HG03521 (cell line): ENCODE measurements around the gene RBM44.
"Not testable (repeated sequence)": the region's sequence is repeated elsewhere in the genome, so short reads cannot be mapped to it uniquely, and the experiment has no call there.

Experiments used
- ATAC-seq: cut with Tn5 transposase; IDR thresholded peaks from one replicate; pipeline ENCODE4 v1.9.1; 2021; ENCODE audit warnings: mild to moderate bottlenecking, moderate library complexity; ENCODE audit not compliant: unreplicated experiment

Gene RBM44

GRCh38 chr2:237841051-237841450 is 42.5 kb downstream of the RBM44 start:
- no peak for ATAC-seq

DNA sequence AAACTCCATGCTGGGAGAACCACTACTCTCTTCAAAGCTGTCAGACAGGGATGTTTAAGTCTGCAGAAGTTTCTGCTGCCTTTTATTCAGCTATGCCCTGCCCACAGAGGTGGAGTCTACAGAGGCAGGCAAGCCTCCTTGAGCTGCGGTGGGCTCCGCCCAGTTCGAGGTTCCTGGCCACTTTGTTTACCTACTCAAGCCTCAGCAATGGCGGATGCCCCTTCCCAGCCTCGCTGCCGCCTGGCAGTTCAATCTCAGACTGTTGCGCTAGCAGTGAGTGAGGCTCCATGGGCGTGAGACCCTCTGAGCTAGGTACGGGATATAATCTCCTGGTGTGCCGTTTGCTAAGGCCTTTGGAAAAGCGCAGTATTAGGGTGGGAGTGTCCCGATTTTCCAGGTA is 50.4 kb downstream of the RBM44 start:
- ATAC-seq = not testable (repeated sequence)

DNA sequence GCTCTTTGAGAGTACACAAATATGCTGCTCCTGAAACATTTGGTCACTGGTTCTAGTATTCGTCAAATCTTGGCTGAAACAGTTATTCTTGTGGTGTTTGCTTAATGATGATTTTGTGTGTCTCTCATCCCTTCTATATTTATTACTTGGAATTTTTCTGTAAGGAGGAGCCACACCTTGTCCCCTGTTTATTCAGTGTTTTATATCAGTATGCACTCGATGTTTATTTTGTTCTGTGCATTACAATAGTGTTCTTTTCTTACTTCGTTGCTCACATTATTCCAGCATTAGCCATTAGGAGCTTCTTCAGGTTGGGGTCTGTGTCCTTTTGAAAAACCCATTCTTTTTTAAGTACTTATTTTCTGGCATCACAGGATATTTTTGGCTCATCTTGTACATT is 55.7 kb downstream of the RBM44 start:
- no peak for ATAC-seq

GRCh38 chr2:237857791-237858190 is 59.2 kb downstream of the RBM44 start:
- no peak for ATAC-seq

DNA sequence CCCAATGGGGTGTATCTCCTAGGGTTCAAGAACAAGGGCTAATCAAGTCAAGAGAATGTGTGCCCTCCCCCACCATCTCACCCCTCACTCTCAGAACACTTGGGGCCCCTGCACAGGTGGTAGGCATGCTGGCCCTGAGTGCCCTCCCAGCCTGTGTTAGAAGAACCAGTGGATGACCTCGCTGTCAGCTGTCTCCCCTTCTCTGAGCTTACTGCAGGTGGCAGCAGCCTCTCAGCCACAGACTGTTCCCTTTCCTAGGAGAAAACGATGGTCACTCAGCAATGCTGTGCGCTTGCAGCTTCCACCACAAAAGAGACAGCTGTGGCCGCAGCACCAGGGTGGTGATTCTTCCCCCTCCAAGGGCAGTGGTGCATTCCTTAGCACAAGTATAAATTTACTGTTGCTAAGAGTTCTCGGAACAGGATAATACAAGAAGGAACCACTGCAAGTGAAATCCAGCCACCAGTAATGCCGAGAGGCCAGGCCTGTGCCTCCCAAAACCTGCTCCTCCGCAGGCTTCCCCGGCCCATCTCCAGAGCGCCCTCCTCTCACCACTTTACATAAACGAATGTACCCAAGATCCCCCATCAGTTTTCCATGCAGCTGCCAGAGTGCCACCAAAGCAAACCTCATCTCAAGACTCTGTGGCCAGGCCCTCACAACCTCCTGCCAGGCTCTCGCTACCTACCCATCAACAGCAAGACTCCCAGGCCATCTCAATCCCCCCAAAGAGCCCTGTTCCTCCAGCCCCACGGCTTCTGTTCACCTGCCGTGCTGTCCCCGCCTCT is 59.9 kb downstream of the RBM44 start:
- ATAC-seq = peak; percentile 51

GRCh38 chr2:237859082-237859433 is 60.5 kb downstream of the RBM44 start:
- ATAC-seq = no peak

DNA sequence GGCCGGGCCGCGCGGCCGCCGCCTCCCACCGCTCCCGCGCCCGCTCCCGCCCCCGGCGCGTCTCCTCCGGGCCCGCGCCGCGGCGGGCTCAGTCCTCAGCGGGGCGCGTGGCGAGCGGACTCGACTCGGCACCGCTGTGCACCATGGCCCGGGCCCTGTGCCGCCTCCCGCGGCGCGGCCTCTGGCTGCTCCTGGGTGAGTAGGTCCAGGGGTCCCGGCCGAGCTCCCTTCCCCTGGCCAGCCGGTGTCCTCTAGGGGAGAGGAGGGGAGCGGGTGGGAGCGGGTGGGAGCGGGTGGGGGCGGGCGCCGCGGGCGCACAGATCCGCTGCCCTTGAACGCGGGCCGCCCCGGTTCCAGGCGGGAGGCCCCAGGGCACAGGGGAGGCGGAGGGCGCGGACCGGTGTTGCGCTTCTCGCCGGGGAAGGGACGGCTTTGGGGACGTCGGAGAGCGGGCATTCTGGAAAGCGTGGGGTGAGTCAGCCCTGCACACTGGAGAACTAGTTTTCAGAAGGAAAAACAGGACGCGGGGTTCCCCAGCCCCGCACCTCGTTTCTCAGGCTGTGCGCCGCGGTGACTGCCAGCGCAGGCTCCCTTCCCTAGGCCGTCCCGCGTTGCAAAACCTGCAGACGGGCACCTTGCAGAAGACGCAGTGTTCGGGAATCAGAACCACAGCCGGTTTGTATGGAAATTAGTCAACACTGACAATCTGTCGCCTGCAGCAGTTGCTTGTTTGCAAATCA is 61.1 kb downstream of the RBM44 start, which contains the start of gene RAMP1:
TSS of gene RAMP1 (plus strand) at position 91 of the 740 bp plus-strand sequence. CDS start at position 144, 53 bp downstream.
- no peak for ATAC-seq

GRCh38 chr2:237860273-237860935 is 61.8 kb downstream of the RBM44 start:
- ATAC-seq = no peak

DNA sequence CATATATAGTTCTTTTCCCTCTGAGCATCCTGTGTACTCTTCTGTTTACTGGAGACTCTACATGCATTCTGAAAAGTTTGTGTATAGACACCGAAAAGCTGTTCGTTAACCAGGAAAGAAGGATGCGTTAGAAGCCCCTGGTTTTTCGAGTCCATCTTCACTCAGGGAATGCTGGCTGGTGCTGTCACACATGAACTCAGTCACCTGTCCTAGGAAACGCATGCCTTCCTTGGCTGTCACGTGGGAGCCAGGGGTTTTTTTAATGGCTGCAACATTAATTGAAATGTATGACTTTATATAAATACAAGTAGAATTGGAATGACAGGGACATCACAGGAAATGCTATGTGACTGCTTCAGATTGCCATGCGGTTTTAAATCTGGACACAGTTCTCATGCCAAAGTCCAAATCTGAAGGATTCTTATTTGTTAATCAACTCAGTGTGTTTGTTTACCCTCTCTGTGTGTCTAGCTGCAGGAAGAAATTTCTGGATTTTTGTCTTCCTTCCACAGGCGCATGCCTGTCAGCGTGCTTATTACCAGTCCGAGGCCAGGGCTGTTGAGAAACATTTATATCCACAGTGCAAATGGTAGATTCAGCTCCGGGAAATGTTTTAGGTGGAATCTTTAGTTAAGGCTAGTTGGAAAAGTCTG is 63.4 kb downstream of the RBM44 start:
- ATAC-seq = no peak

DNA sequence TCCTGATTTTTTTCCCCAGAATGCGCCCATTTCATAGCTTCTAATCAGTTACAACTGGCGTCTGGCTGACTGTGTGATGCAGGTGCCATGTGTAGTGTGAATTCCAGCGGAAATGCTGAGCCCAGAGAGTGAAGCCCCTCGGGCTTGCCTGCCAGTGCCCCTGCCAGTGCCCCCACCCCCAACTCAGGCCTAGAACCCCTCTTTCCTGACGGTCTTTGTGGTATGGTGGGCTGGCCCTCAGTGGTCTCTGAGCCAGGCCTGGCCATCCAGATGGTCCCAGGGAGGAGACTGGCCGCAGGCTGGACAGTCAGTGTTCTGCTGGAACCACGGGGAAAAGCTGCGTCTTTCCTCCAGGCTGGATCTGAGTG is 63.9 kb downstream of the RBM44 start:
- ATAC-seq = no peak

DNA sequence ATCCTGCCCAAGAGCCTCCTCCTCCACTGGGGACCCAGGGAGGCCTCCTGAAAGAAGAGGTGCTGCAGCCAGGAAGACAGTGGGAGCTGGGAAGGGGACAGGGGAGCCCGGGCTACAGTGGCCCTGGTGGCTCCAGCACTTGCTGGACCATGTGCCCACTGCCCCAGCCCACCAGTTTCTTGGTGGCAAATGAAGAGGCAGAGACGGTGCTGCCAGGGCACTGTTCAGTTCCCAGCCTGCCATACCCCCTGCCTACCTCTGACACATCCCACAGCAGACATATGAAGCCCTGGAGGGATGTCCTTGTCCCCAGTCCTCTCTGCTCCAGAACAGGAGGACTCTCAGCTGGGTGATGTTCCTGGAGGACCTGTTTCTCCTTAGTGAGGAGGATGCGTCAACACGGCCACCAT is 64.5 kb downstream of the RBM44 start:
- ATAC-seq = no peak

DNA sequence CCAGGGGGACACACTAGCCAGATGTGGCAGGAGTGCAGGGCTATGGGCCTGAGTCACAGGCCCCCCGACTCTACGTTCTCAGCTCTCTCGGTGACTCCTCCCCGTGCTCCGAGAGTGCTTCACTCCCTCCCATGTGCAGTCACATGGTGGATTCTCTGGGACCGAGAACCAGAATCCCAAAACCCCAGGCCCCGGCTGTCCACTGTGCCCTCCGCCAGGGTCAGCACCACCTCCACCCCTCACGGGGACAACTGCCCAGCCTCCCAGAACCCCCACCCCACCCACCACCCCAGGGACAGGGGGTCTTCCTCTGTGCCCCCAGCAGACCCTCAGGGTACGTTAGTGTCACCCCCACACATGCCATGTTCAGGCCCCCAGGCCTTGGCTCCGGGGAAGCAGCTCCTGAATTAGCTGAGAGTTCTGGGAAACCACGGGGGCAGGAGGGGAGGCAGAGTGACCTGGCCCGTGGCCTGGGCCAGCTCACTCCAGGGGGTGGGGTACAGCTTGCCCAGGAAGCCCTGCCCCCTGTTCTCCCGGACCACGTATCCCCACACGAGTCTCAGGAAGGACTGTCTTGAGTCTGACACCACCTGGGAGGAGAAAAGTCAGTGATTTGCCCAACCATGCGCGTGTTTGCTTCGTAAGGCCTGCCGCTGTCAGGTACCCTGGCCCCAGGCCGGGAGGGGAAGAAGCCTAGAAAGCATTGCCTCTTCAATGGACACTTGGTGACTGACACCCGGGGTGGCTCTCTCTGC is 65.3 kb downstream of the RBM44 start:
- ATAC-seq = no peak

GRCh38 chr2:237864444-237864931 is 65.9 kb downstream of the RBM44 start:
- ATAC-seq = no peak

DNA sequence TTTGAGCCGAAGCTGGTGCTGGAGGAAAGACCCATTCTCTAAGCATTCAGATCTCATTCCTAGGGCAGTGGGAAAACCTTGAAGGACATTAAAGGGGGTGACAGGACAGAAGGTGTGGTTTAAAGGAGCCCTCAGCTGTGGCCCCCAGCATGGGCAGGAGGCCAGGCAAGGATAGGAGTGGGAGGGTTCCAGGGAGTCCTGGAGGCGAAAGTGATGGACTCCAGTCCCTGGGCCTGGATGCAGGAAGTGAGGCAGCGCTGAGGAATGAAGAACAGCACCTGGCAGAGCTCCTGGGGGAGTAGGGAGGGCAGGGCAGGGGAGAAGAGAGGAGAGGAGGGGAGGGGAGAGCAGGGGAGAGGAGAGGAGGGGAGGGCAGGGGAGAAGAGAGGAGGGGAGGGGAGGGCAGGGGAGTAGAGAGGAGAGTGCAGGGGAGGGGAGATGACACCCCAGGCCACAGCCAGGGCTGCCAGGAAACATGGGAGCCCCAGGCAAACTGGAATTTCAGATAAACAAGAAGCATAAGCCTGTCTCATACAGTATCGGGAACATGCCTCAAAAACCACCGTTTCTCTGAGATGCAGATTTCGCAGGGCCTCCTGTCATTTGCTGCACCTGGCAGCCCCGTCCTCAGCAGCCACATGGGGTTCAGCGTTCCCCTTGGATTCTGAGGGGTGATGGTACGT is 66.5 kb downstream of the RBM44 start:
- ATAC-seq = no peak

- ATAC-seq = no peak
Observed at GRCh38 chr2:237865623-237866041, 67.1 kb downstream of the RBM44 start.

DNA sequence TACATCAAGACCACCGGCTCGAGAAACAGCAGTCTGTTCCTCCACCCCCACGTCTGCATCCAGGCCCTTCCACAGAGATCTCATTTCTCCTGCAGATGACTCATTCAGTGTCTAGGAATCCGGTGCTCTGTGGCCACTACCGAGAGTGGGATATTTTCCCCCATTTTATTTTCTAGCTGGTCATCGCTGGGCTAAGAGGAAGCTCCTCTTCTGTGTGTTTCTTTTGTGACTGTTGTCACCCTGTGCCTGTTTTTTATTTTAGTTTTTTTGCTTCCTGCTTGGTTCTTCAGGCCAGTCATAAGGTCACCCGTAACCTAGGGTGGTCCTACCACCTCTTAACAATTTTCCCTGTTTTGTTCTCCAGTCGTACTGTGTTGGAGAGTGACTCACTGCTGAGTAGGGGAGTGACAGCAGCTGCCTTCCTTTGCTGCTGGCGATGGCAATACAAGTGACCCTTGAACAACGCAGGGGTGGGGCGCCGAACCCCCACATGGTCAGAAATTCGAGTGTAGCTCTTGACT is 67.6 kb downstream of the RBM44 start:
- no peak for ATAC-seq

GRCh38 chr2:237867465-237867864 is 68.9 kb downstream of the RBM44 start:
- ATAC-seq = no peak

DNA sequence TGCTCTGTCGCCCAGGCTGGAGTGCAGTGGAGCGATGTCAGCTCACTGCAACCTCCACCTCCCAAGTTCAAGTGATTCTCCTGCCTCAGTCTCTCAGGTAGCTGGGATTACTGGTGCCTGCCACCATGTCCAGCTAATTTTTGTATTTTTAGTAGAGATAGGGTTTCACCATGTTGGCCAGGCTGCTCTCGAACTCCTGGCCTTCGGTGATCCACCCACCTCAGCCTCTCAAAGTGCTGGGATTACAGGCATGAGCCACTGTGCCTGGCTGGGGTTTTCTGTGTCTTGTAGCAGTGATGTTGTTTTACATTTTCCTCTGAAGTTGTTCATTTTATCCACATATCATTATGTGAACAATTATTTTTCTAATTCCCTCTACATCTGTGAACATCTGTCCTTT is 69.5 kb downstream of the RBM44 start:
- not testable (repeated sequence) for ATAC-seq

DNA sequence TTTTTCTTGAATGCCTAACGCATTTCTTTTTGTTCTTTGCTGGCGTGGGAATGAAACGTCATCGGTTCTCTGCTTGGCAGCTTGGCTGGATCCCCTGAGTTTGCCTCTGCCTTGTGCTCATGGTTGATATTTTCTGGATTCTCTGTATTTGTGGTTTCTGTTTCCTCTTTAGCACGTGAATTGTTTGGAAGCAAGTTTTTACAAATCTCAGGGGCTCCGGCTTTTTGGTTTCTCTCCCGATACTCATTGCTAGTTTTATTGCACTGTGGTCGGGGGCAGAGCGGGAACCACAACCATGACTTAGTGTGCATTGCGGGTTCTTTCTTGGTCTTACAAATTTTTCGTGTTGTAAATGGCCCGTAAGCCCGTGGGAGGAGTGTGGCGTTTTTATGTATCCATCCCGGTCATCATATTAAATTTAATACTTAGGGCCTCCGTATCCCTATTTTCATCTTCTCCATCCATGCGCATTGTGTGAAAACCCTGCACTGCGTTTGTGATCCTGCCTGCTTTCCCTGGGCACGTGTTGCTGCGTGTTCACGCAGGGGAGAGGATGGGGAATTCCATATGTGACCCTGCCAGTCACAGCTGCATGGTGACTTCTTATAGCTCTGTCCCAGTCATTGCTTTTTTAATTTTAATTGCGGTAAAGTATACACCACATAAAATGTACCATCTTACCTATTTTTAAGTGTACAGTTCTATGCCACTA is 70.2 kb downstream of the RBM44 start:
- ATAC-seq = no peak
